Central memory CD4-positive, alpha-beta T cell (primary cell): ENCODE measurements around the gene EWSR1.
"Not testable (repeated sequence)": the region's sequence is repeated elsewhere in the genome, so short reads cannot be mapped to it uniquely, and the experiment has no call there.

Experiments used
- DNase-seq: peaks from one replicate; pipeline ENCODE4 v3.0.0; 2022

Gene EWSR1

DNA sequence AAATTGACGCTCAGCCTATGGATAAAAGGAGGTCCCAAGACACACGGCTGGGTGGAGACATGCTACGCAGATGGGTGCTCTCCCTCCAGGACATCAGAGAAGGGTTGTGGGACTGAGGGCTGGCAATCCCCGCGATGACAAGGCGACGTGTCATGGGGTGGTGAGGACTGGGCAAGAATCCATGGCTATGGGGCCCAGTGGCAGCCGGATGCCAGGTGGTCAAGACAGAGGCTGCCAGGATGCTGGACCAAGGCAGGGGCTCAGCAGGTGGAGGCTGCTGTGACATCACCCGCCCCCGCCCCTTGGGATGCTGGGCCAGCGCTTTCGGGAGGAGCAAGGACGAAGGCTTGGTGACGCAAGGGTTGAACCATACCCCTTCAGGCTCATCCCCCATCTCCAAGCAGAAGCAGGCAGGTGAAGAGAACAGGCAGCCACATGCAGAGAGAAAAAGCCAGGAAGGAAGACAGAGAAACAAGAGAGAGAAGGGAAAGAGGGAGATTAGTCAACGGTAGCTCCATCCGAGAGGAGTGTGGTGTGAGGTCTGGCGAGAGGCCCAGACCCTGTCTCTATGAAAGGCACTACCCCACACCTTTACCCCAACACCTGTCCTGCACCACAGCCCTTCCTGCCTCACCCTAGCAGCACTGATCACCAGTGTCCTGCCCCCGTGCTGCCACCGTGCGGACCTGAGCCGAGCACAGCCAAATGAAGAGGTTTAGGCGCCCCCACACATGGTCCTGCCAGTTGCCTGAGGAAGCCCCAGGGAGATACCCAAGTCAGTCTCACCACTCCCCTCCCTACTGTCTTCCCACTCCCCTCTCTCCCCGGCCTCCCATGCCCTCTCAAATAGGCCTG, 71.5 kb downstream of the EWSR1 start:
- DNase-seq: no peak

DNA sequence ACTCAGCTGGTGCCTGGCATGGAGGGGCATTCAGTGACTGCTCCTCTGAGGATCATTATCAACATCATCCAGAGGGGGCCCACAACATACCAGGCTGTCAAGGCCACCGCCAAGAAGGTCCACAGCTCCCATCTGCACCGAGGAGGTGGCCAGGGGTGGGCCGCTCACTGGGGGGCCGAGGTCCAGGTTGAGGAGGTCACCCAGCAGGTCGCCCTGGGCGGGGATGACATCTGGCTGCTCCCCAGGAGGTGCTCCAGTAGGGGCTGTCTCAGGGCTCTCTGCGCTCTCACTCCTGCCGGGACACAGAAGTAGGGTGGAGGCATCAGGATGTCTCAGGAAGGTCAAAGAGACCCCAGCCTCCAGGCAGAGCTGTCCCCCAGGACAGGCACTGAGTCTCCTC, 72.5 kb downstream of the EWSR1 start:
- DNase-seq: no peak

DNA sequence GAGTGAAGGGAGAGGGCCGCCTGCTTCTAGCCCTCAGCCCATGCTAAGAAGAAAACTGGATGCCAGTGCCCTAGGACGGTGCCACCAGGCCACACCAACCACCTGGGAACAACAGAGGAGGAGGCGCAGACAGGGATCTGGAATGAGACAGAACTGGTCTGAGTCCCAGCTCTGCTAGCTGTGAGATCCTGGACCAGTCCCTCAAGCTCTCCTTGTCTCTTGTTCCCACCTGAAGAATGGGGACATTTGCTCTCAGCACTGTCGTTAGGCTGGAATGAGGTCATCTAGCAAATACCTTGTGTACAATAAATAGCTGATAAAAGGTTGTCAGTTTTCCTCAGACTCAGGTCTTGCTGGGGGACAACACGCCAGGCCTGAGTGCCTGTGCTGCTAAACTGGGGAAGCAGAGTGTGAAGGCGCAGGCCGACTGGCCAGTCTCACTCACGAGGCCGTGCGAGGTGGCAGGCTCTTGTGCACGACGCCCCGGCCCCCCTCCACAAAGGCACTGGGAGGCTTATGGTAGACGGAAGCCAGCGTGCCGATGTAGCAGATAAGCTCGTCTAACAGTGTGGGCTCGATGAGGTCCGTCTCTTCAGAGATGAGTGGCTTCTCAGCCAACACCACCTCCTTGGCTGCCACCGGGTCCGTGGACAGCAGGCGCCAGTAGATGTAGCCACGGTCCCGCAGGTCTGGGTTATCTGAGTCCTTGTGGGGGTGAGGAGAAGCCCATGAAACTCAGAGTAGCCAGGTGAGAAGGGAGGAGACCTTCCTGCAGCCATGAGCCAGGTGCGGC, 73.2 kb downstream of the EWSR1 start:
- no peak for DNase-seq

DNA sequence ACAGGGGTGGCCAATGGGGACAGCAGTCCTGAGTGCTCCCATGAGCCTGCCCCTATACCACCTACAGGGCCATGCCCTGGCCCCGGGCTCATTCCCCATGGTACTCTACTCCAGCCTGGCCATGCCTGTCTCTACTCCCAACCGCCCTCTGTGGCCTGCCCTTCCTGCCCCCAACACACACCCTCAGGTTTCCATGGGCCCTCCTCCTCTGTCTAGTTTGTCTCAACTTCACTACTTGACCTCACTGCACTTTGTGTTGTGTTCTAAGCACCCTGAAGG, 73.7 kb downstream of the EWSR1 start:
- no peak for DNase-seq

DNA sequence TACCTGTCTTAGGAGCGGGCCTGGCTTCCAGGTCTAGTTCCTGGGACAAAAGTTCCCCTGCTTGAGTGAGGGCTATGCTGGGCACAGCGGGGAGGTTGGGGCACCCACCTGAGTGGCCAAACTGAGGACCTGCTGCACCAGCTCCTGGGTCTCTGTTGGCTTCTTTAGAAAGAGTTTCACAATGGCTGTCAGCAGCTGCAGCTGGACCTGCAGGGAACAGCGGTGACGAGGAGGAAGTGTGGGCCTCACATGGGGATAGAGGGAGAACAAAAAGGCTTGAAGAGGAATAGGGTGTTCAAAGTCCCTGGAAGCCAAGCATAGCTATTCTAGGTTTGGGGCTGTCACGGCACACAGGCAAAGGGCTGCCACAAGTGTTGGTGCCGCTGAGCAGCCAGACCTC, 74.1 kb downstream of the EWSR1 start:
- DNase-seq: no peak

DNA sequence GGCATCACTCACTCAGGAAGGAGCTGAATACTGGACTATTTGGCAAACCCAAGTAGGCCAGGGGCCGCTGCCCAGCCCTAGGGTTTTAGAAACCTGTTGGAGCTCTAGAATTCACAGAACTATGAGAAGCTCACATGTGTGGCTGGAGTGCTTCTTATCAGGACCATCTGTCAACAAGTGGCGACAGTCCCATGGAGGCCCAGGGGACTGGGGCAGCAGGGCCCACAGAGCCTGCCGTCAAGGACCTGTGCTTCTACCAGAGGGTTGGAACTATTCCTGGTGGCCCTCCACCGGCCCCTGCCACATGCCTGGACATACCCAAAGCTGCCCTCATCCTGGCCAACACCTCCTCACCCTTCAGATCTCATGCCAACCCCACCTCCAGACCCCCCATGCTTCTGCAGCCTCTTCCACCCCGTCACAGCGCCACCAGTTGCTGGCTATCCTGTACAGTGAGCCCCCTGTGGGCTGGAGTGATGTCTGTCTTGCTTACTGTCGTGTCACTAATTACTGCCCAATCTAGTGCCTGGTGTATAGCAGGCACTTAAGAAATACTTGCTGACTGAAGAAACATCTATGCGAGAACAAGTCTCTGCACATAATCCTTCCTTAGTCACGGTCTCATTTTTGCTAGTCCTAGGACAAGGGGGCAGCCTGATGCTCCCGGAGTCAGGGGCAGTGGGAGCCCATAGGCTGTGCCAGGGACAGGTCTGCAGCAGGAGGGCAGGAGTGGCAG, 74.7 kb downstream of the EWSR1 start:
- DNase-seq: no peak

DNA sequence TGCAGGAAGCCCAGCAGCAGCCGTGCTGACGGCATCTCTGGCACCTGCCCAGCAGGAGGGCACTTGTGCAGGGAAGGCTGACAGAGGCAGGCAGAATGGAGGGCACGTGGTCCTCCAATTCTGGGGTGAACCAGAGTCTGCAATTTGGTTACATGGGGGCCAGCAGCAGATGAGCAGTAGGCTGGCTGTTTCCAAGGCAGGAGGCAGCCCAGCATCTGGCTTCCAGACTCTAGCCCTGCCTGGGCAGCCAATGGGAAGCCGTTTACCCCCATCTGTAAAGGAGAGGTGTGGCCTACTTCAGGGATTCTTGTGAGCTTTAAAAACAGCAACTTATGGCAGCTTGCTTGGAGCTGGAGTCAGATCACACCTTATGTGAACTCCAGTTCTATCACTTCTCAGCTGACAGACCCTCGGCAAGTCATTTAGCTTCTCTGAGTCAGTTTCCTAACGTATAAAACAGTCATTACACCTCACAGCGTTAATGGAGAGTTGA, 75.3 kb downstream of the EWSR1 start:
- DNase-seq: no peak

DNA sequence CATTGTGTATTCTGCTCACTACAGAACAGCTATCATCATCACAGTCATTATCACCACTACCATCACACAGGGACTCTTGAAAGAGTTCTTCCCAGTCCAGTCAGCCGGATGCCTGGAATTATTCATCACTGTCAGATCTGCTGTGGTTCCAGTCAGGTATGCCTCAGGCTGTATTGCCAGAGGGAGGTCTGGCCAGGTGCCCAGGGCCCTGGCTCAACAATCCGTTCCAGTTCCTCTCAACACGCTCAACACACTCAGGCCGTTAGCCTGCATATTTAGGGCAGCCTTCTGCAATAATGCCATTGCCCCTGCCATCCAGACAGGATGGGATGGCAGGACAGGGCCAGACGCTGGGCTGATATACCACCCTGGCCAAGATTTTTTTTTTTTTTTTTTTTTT, 76.1 kb downstream of the EWSR1 start:
- no peak for DNase-seq

DNA sequence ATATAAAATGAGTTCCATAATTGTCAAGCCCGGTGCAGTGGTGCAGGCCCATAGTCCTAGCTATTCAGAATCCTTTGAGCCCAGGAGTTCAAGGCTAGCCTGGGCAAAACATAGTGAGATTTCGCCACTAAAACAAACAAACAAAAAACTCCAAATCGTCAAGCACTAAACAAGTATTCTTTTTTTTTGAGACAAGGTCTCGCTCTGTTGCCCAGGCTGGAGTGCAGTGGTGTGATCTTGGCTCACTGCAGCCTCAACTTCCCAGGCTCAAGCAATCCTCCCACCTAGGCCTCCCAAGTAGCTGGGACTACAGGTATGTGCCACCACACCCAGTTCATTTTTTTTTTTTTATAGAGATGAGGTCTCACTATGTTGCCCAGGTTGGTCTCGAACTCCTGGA, 76.8 kb downstream of the EWSR1 start:
- DNase-seq: not testable (repeated sequence)

DNA sequence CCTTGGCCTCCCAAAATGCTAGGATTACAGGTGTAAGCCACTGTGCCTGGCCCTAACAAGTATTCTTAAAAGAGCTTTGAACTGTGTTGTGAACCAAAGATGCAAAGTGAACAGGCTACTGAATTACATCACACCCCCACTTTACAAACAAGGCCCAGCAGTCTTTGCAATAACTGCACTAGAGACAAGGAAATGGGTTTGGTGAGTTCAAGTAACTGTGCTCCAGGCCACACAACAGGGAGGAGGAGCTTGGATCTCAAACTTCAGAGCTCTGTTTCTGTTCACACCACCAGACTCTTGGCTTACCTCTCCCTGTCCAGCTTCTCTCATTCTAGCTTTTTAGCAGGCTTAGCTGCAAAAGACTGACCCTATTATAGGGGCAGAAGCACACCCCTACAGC, 77.9 kb downstream of the EWSR1 start:
- no peak for DNase-seq

DNA sequence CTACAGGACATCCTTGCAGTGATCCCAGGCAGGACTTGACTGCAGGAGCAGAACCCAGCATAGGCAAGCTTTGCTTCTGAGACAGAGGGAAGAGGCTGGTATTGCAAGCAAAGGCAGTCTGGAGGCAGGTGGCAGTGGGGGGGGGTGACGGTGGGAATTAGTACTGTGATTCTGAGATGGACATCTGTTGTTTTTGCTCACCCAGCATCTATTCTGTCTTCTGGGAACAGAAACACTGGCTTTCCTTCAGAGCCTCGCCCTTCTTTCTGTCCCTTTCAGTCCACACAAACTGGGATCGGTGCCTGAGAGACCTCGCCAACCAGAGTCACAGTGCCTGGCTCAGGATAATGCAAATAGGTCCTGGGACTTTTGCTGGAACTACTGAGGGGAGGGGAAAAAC, 78.6 kb downstream of the EWSR1 start:
- no peak for DNase-seq

DNA sequence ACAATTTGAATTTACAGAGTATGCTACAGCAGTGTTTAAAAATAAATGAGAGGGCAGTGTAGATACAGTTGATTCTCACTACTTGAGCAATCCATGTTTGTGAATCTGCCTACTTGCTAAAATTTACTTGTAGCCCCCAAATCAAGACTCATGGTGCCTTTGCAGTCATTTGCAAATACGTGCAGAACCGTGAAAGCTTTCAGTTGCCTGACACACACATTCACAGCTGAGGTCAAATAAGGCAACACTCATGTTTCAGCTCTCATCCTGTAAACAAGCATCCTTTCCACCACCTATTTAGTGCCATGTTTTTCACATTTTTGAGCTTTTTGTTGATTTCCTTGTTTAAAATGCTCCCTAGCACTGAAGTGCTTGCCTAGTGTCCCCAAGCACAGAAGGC, 80.0 kb downstream of the EWSR1 start:
- no peak for DNase-seq

DNA sequence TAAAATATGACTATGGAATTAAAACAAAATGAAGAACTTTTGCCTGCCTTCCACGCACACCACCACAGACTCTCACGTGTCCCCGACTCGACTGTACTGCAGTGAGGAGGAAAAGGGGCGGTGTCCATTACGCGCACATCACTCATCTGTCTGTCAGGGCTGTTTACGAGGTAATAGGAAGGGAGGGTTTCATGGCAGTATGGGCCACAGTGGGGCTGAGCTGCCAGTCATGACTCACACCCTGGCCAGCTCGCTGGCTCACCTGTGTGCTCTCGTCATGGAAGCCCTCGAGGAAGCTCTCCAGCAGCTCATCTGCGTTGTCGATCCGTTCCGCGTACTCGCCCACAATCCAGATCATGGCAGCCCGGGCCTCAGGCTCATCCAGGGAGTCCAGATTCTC, 80.9 kb downstream of the EWSR1 start:
- DNase-seq: no peak
